Ovary (tissue), 9 donors: Measurements from ENCODE around the gene FBP2. TPM values are rescaled to one million over a fixed set of nuclear protein-coding genes. Genes with fewer than 3 reads are reported as not detected.
"Not testable (repeated sequence)": the region's sequence is repeated elsewhere in the genome, so short reads cannot be mapped to it uniquely, and the experiment has no call there.

Experiments
- DNase-seq, 5 donors: peaks; one replicate each; pipeline ENCODE4 v3.0.0-alpha.2; 2019 to 2020
- H3K27ac ChIP-seq, 2 donors: fragments of 200-600 bp; one replicate each; pipeline versions ENCODE4 v1.5.1 to v1.8.0; 2019 to 2022
- H3K27me3 ChIP-seq: fragments of 200-600 bp; one replicate; pipeline ENCODE4 v1.8.0; 2022
- H3K36me3 ChIP-seq: fragments of 200-600 bp; sonication (generic); one replicate; pipeline ENCODE4 v1.5.1; 2019
- H3K4me1 ChIP-seq: one replicate; pipeline ENCODE4 v1.8.1; 2013; ENCODE audit warnings: mild to moderate bottlenecking, moderate library complexity; ENCODE audit not compliant: insufficient read depth
- H3K4me3 ChIP-seq: fragments of 200-600 bp; sonication (generic); one replicate; pipeline ENCODE4 v1.5.1; 2017
- H3K9me3 ChIP-seq, 2 donors: fragments of 200-600 bp in 1 of 2; sonication (generic) in 1 of 2; one replicate each; pipeline versions ENCODE4 v1.5.1 to v1.8.1; 2013 to 2019; ENCODE audit warnings: mild to moderate bottlenecking in 1 of 2, moderate library complexity in 1 of 2
- EP300 ChIP-seq: sonication (generic); formaldehyde crosslinking; IDR thresholded peaks from one replicate; pipeline ENCODE4 v1.6.1; 2017; ENCODE audit warnings: antibody characterized with exemption
- POLR2A ChIP-seq: fragments of 450-650 bp; IDR thresholded peaks from one replicate; pipeline ENCODE4 v1.6.1; 2017; ENCODE audit warnings: antibody characterized with exemption, mild to moderate bottlenecking, moderate library complexity
- WGBS, 3 donors: extraction: QIAGEN DNeasy Blood & Tissue Kit in 1 of 3; methylation state at CpG; one replicate each; pipeline versions ENCODE4 v1.1.5 to v1.1.7; 2013 to 2017; 5-methylcytosine and 5-hydroxymethylcytosine counted together
- intact Hi-C, 4 donors: fragments of 100-400 bp; cut with DNase I; formaldehyde crosslinking; loops; one replicate each; pipeline versions ENCODE4 v1.11.0 to v1.15.1; 2022 to 2023
- polyA plus RNA-seq, 2 donors: library from polyadenylated mRNA; stranded (reverse); fragments of 200-250 nt in 1 of 2; fragments of 350-450 nt in 1 of 2; fragmentation: Illumina TruSeq in 1 of 2; extraction: RNeasy Lipid Tissue Mini Kit (QIAGEN cat#74804) in 1 of 2; gene quantifications; one replicate each; pipeline ENCODE4 v1.2.3, GENCODE V29; 2013 to 2014
- total RNA-seq, 7 donors: library from RNA; depleted of rRNA in 2 of 7; stranded (reverse); fragments of >200 nt in 2 of 7; fragmentation: NEBNext Ultra II Directional in 3 of 7; extraction: Animal tissue kit (Norgen Biotek cat#: 25700) in 3 of 7; gene quantifications; one replicate each; pipeline versions ENCODE4 v1.1.0 to v1.2.4, GENCODE V29; 2016 to 2023
- TF ChIP-seq, protein P1 (sequence below), 3 donors: fragments of 450-650 bp in 2 of 3; fragments of 200-600 bp in 1 of 3; IDR thresholded peaks; one replicate each; pipeline versions ENCODE4 v1.5.1 to v1.8.0; 2016 to 2022; ENCODE audit warnings: antibody characterized with exemption in 3 of 3, mild to moderate bottlenecking in 1 of 3
- donor health status: DM: no; HTN: no; CAD: no; lungs with moderate emphysema.
- donor health status: DM: no; HTN: no; CAD: no.
- donor health status: Bipolar disorder and iron deficiency.
- donor health status: DM: yes; HTN: yes; CAD: no.
- donor health status: DM: no; HTN: no; CAD: no.
- donor health status: DM: yes; HTN: yes; CAD: no.

FBP2 gene
- total and polyA plus RNA-seq, 9 donors, result not detected

DNA sequence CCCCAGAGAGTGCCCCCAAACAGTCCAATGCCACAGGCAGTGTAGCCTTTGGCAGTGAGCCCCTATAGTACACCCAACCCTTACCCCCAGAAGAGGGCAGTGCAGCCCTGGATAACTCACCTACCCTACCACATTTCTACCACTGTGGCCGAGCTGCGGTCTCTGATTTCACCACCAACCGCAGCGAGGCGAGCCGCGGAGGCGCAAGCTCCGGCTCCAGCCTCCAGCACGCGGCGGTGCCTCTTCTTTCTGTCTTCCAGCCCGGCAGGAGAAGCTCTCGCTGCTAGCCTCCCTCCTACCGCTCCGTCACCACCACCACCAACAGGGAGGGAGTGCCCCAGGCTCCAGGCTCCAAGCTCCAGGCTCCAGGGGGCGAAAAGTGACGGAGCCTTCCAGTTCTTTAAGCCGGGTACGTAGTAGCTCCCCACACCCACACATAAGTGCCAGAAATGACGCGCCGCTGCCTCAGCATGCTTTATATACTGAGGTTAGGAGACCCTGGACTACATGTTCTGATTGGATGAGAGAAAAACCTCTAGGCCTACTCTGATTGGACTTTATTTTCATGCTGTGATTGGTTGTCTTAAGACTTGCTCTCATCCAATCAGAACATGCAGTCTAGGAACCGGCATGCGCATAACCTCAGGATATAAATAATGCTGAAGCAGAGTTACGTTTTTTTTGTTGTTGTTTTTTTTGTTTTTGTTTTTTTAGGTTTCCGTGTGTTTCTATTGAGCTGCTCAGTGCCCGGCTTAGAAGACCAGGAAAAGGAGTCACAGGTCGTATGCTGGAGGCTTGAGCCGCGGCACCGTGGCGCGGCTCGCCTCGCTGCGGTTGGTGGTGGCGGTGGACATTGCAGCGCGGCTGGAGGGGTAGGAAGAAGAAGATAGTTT, 38.9 kb downstream of the FBP2 start, which contains the start of gene PCAT7:
PCAT7 (plus strand) TSS at position 645 of the 893 bp plus-strand sequence.
- no peak within 1 kb of the TSS for H3K27ac ChIP-seq
- no peaks in the 10 kb centered on the region for H3K4me1 ChIP-seq
- no peak for DNase-seq
- 85 to 89% (median 88%) methylated on average over 40 of the region's 40 CpGs for WGBS, 3 donors
- intact Hi-C loops, result no loop called here
- TF ChIP-seq POLR2A, result no peak
- TF ChIP-seq, protein P1, sequence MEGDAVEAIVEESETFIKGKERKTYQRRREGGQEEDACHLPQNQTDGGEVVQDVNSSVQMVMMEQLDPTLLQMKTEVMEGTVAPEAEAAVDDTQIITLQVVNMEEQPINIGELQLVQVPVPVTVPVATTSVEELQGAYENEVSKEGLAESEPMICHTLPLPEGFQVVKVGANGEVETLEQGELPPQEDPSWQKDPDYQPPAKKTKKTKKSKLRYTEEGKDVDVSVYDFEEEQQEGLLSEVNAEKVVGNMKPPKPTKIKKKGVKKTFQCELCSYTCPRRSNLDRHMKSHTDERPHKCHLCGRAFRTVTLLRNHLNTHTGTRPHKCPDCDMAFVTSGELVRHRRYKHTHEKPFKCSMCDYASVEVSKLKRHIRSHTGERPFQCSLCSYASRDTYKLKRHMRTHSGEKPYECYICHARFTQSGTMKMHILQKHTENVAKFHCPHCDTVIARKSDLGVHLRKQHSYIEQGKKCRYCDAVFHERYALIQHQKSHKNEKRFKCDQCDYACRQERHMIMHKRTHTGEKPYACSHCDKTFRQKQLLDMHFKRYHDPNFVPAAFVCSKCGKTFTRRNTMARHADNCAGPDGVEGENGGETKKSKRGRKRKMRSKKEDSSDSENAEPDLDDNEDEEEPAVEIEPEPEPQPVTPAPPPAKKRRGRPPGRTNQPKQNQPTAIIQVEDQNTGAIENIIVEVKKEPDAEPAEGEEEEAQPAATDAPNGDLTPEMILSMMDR (IDR thresholded peaks at IDR 0.05), result no peak
- TF ChIP-seq EP300, result no peak
- H3K4me3 ChIP-seq, result peak within 1 kb of the TSS; percentile 2
- no peaks in the 10 kb centered on the region for H3K36me3 ChIP-seq
- H3K27me3 ChIP-seq, result no peaks in the 10 kb centered on the region
- H3K9me3 ChIP-seq, result no peaks in the 10 kb centered on the region

DNA sequence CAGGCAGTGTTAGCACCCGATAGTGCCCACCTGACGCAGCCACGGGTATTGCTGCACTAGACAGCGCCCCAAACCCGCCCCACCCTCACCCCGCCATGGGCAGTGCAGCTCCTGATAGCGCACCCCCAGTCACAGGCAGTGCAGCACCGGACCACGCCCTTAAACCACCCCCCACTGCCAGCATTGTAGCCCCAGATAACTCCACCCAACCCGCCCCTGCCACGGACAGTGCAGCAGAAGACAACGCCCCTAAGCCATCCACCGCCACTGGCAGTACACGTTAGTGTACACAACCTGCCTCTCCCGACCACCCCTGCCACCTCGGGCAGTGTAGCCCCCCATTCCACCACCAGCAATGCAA, 39.6 kb downstream of the FBP2 start:
- WGBS, 3 donors, result 87 to 96% (median 94%) methylated on average over 16 of the region's 16 CpGs
- H3K9me3 ChIP-seq, result no peaks in the 10 kb centered on the region
- intact Hi-C loops, result no loop called here
- H3K27me3 ChIP-seq, result no peaks in the 10 kb centered on the region
- H3K27ac ChIP-seq, result no peak overlapping the region
- no peak for DNase-seq
- no peak for TF ChIP-seq EP300
- TF ChIP-seq, protein P1 (IDR thresholded peaks at IDR 0.05), result no peak
- no peak for TF ChIP-seq POLR2A
- H3K4me1 ChIP-seq, result no peaks in the 10 kb centered on the region
- no peaks in the 10 kb centered on the region for H3K36me3 ChIP-seq
- no peak overlapping the region for H3K4me3 ChIP-seq

DNA sequence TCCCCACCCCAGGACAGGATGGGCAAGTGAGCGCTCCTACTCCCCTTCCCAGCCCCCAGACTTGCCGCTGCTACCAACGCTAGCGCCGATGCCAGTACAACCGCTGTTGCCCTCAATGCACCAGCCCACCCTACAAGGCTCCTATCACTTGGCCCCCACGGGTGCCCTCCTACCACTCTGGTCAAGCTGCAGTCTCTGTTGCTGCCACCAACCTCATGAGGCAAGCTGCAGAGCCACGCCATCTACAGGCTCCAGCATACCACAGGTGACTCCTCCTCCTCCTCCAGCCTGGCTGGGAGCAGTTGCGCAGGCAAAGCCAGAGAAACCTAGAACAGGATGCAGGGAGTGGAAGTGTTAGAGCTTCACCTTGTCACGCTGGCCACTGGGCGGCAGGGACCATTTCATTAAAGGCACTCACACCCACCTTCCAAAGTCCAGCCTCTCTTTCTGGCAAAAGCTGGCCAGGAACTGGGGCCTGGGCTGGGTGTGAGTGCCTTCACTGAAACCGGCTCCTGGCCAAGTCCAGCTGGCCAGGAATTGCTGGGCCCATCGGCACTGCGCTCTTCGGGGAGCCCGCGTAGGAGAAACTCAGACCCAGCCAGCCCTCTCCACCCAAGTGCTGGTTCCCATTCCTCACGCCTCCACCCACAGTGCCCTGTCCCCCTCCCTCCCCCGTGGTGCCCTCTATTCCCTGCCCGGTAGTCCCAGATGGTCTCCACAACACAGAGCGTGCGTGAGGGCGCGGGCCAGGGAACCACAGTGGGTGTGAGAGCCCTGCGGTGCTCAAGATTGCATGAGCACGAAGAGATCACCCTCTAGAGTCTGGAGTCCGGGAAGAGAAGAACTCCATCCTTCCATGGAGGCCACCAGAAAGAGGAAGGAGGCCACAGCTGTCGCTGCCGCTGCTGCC, 40.3 kb downstream of the FBP2 start:
- H3K4me3 ChIP-seq, result no peak overlapping the region
- intact Hi-C loops, result no loop called here

DNA sequence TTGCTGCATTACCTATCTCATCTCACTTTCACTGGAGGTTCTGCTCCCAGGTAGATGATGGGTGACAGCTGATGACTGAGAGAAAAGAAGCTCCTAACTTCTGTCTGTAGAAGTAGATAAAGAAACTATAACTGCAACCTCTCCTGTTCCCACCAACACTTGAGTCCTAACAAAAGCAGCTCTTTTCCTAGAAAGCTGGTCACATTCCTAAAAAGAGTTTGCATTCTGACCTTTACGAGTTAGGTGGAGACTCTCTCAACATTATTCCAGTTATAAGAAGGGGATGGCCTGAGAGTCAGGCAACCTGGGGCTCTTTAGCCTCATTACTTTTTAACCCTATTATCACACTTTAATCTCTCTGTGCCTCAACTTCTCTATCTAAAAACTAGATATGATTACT, 47.7 kb downstream of the FBP2 start:
- no peak for DNase-seq
- TF ChIP-seq POLR2A (no peak), EP300 (no peak)
- TF ChIP-seq, protein P1 (IDR thresholded peaks at IDR 0.05), result no peak
- WGBS, 3 donors, result 27 to 55% (median 46%) methylated on average over 1 of the region's 1 CpG
- no peak overlapping the region for H3K4me3 ChIP-seq
- intact Hi-C loops, result no loop called here
- no peaks in the 10 kb centered on the region for H3K36me3 ChIP-seq
- H3K27me3 ChIP-seq, result no peaks in the 10 kb centered on the region
- no peaks in the 10 kb centered on the region for H3K4me1 ChIP-seq
- H3K9me3 ChIP-seq, result no peaks in the 10 kb centered on the region
- no peak overlapping the region for H3K27ac ChIP-seq

More for the DNA sequence above, 40.3 kb downstream of the FBP2 start:
- Histone ChIP-seq H3K4me1 (no peaks in the 10 kb centered on the region), H3K27ac (no peak overlapping the region), H3K9me3 (no peaks in the 10 kb centered on the region), H3K36me3 (no peaks in the 10 kb centered on the region), H3K27me3 (no peaks in the 10 kb centered on the region)
- DNase-seq, result no peak
- TF ChIP-seq POLR2A (no peak), EP300 (no peak)
- TF ChIP-seq, protein P1 (IDR thresholded peaks at IDR 0.05), result no peak
- WGBS, 3 donors, result 89 to 92% (median 89%) methylated on average over 29 of the region's 29 CpGs

DNA sequence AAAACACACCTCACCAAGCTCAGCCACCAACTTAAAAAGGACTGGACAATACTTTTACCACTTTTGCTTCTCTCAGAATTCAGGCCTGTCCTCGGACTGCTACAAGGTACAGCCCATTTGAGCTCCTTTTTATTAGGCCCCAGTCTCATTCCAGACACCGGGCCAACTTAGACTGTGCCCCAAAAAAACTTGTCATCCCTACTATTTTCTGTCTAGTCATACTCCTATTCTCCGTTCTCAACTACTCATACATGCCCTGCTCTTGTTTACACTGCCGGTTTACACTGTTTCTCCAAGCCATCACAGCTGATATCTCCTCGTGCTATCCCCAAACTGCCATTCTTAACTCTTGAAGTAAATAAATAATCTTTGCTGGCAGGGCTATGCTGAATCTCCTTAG, 49.3 kb downstream of the FBP2 start:
- DNase-seq, H3K4me1 ChIP-seq, H3K9me3 ChIP-seq, intact Hi-C loops, H3K36me3 ChIP-seq, H3K27ac ChIP-seq, H3K4me3 ChIP-seq, H3K27me3 ChIP-seq: not testable (repeated sequence)
- WGBS, 3 donors, result 62 to 80% (median 73%) methylated on average over 3 to 5 of the region's 5 CpGs
